ENCODE results near the gene PRKCB.

- TF ChIP-seq SIN3A (IDR thresholded peaks at IDR 0.05; ENCODE audit: borderline replicate concordance, insufficient read depth, low read length) = no peak
- TF ChIP-seq REST (IDR thresholded peaks at IDR 0.05; ENCODE audit: insufficient read depth in 1 of 2, low read depth in 2 of 2, low read length in 2 of 2) = no peak
These were observed 208.7 kb downstream of the PRKCB start for GRCh38 chr16:24044467-24044866.

All from PFSK-1 (cell line).